ENCODE results near the gene KATNIP.

KATNIP gene

DNA sequence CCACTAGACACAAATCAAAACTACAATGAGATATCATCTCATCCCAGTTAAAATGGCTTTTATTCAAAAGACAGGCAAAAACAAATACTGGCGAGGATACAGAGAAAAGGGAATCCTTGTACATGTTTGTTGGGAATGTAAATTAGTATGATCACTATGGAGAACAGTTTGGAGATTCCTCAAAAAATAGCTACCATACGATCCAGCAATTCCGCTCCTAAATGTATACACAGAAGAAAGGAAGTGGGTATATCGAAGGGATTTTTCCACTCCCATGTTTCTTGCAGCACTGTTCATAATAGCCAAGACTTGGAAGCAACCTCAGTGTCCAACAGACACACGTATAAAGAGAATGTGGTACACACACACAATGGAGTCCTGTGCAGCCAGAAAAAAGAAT is 35.3 kb downstream of the KATNIP start:
- Histone ChIP-seq H3K9me3 (ENCODE audit: control insufficient read depth, insufficient read depth, low read depth, low read length) (no peaks in the 10 kb centered on the region), H3K4me1 (ENCODE audit: control insufficient read depth, insufficient read depth, low read length) (no peaks in the 10 kb centered on the region), H3K27ac (ENCODE audit: extremely low read depth, low read depth, low read length) (no peak overlapping the region), H3K4me3 (ENCODE audit: low read depth, low read length) (no peak overlapping the region), H3K36me3 (ENCODE audit: control insufficient read depth in 2 of 2, insufficient read depth in 1 of 2, low read length in 2 of 2) (peaks cover 0 to 2% of the 10 kb centered on the region in 2 experiments; a peak in 1 of 3 replicates)
- TF ChIP-seq ZNF558 (tag by site-specific recombination; IDR thresholded peaks at IDR 0.05) (no peak), SCRT1 (tag by site-specific recombination; IDR thresholded peaks at IDR 0.05; ENCODE audit: borderline replicate concordance) (no peak), ZNF140 (tag by site-specific recombination; IDR thresholded peaks at IDR 0.05) (peak; percentile 93; the same call in 1 of the 2 replicates)
- TF ChIP-seq, protein P1, sequence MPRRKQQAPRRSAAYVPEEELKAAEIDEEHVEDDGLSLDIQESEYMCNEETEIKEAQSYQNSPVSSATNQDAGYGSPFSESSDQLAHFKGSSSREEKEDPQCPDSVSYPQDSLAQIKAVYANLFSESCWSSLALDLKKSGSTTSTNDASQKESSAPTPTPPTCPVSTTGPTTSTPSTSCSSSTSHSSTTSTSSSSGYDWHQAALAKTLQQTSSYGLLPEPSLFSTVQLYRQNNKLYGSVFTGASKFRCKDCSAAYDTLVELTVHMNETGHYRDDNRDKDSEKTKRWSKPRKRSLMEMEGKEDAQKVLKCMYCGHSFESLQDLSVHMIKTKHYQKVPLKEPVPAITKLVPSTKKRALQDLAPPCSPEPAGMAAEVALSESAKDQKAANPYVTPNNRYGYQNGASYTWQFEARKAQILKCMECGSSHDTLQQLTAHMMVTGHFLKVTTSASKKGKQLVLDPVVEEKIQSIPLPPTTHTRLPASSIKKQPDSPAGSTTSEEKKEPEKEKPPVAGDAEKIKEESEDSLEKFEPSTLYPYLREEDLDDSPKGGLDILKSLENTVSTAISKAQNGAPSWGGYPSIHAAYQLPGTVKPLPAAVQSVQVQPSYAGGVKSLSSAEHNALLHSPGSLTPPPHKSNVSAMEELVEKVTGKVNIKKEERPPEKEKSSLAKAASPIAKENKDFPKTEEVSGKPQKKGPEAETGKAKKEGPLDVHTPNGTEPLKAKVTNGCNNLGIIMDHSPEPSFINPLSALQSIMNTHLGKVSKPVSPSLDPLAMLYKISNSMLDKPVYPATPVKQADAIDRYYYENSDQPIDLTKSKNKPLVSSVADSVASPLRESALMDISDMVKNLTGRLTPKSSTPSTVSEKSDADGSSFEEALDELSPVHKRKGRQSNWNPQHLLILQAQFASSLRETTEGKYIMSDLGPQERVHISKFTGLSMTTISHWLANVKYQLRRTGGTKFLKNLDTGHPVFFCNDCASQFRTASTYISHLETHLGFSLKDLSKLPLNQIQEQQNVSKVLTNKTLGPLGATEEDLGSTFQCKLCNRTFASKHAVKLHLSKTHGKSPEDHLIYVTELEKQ (tag by site-specific recombination; IDR thresholded peaks at IDR 0.05; ENCODE audit: borderline replicate concordance), result no peak
- TF ChIP-seq, protein P2, sequence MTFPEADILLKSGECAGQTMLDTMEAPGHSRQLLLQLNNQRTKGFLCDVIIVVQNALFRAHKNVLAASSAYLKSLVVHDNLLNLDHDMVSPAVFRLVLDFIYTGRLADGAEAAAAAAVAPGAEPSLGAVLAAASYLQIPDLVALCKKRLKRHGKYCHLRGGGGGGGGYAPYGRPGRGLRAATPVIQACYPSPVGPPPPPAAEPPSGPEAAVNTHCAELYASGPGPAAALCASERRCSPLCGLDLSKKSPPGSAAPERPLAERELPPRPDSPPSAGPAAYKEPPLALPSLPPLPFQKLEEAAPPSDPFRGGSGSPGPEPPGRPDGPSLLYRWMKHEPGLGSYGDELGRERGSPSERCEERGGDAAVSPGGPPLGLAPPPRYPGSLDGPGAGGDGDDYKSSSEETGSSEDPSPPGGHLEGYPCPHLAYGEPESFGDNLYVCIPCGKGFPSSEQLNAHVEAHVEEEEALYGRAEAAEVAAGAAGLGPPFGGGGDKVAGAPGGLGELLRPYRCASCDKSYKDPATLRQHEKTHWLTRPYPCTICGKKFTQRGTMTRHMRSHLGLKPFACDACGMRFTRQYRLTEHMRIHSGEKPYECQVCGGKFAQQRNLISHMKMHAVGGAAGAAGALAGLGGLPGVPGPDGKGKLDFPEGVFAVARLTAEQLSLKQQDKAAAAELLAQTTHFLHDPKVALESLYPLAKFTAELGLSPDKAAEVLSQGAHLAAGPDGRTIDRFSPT (tag by site-specific recombination; IDR thresholded peaks at IDR 0.05), result no peak
- TF ChIP-seq, protein P3, sequence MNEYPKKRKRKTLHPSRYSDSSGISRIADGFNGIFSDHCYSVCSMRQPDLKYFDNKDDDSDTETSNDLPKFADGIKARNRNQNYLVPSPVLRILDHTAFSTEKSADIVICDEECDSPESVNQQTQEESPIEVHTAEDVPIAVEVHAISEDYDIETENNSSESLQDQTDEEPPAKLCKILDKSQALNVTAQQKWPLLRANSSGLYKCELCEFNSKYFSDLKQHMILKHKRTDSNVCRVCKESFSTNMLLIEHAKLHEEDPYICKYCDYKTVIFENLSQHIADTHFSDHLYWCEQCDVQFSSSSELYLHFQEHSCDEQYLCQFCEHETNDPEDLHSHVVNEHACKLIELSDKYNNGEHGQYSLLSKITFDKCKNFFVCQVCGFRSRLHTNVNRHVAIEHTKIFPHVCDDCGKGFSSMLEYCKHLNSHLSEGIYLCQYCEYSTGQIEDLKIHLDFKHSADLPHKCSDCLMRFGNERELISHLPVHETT (tag by site-specific recombination; IDR thresholded peaks at IDR 0.05), result no peak
- POLR2A ChIA-PET, result no interaction called here
- CTCF ChIA-PET, result interaction anchor here (0.7 kb wide), 1 partner anchor 441 kb away, joined by 3 read pairs; no protein-coding TSS in a partner anchor

DNA sequence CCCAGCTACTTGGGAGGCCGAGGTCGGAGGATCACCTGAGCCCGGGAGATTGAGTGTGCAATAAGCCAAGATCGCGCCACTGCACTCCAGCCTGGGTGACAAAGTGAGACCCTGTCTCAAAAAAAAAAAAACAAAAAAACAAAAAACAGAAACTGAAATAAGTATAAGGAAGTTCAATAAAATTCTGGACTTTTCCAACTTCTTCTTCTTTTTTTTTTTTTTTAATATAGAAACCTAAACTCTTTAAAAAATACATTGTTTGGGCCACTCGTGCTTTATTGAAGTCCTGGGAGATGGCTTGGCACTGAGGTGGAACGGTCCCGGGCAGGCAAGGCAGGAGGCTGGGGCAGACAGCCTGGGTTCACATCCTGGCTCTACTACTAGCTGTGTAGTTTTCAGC is 36.8 kb downstream of the KATNIP start:
- Histone ChIP-seq H3K4me1 (ENCODE audit: control insufficient read depth, insufficient read depth, low read length) (no peaks in the 10 kb centered on the region), H3K9me3 (ENCODE audit: control insufficient read depth, insufficient read depth, low read depth, low read length) (no peaks in the 10 kb centered on the region), H3K27ac (ENCODE audit: extremely low read depth, low read depth, low read length) (no peak overlapping the region), H3K4me3 (ENCODE audit: low read depth, low read length) (no peak overlapping the region), H3K36me3 (ENCODE audit: control insufficient read depth in 2 of 2, insufficient read depth in 1 of 2, low read length in 2 of 2) (peaks cover 0 to 2% of the 10 kb centered on the region in 2 experiments; a peak in 1 of 3 replicates)
- ChIA-PET POLR2A (interaction anchor here (0.7 to 1.5 kb wide), 2 partner anchors 37 to 68 kb away, joined by 3 to 5 read pairs; partner anchors contain the start of genes GTF3C1 and KATNIP), CTCF (interaction anchor here (1.4 kb wide), 1 partner anchor 53 kb away, joined by 6 read pairs; no protein-coding TSS in a partner anchor)
- no peak for TF ChIP-seq ZNF341 (tag by site-specific recombination; IDR thresholded peaks at IDR 0.05; ENCODE audit: low read depth)
- TF ChIP-seq ZNF529 (tag by site-specific recombination; IDR thresholded peaks at IDR 0.05; ENCODE audit: insufficient replicate concordance), result no peak
- TF ChIP-seq ZNF404 (tag by site-specific recombination; IDR thresholded peaks at IDR 0.05), result no peak
- TF ChIP-seq YY2 (tag by site-specific recombination; IDR thresholded peaks at IDR 0.05), result no peak
- no peak for TF ChIP-seq ZNF211 (tag by site-specific recombination; IDR thresholded peaks at IDR 0.05; ENCODE audit: low read depth)
- TF ChIP-seq ZNF184 (tag by site-specific recombination; IDR thresholded peaks at IDR 0.05), result no peak
- no peak for TF ChIP-seq ZBTB1 (tag by site-specific recombination; IDR thresholded peaks at IDR 0.05)
- TF ChIP-seq ZNF169 (tag by site-specific recombination; IDR thresholded peaks at IDR 0.05), result no peak
- no peak for TF ChIP-seq BCL11B (tag by site-specific recombination; IDR thresholded peaks at IDR 0.05; ENCODE audit: low read depth)
- TF ChIP-seq, protein P4, sequence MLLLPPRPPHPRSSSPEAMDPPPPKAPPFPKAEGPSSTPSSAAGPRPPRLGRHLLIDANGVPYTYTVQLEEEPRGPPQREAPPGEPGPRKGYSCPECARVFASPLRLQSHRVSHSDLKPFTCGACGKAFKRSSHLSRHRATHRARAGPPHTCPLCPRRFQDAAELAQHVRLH (tag by site-specific recombination; IDR thresholded peaks at IDR 0.05), result no peak
- no peak for TF ChIP-seq ZNF544 (tag by site-specific recombination; IDR thresholded peaks at IDR 0.05)
- TF ChIP-seq, protein P5, sequence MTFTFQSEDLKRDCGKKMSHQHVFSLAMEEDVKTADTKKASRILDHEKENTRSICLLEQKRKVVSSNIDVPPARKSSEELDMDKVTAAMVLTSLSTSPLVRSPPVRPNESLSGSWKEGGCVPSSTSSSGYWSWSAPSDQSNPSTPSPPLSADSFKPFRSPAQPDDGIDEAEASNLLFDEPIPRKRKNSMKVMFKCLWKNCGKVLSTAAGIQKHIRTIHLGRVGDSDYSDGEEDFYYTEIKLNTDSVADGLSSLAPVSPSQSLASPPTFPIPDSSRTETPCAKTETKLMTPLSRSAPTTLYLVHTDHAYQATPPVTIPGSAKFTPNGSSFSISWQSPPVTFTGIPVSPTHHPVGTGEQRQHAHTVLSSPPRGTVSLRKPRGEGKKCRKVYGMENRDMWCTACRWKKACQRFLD (tag by site-specific recombination; IDR thresholded peaks at IDR 0.05), result no peak
- no peak for TF ChIP-seq ZNF112 (tag by site-specific recombination; IDR thresholded peaks at IDR 0.05)
- no peak for TF ChIP-seq WT1 (tag by site-specific recombination; IDR thresholded peaks at IDR 0.05)
- TF ChIP-seq ZNF202 (tag by site-specific recombination; IDR thresholded peaks at IDR 0.05; ENCODE audit: borderline replicate concordance), result no peak
- TF ChIP-seq TCF7L2 (IDR thresholded peaks at IDR 0.05; ENCODE audit: borderline replicate concordance, low read depth, low read length), result no peak

Data from HEK293 (cell line).